Liver (tissue), 3 donors: Measurements from ENCODE around the gene IL2RA.

Experiments used
- RAD21 ChIP-seq, 2 donors: IDR thresholded peaks; 2 replicates each; pipeline ENCODE4 v1.6.1; 2016; ENCODE audit warnings: antibody characterized with exemption in 2 of 2, mild to moderate bottlenecking in 2 of 2
- TAF1 ChIP-seq: conservative IDR thresholded peaks from 2 replicates; pipeline ENCODE4 v1.6.1; 2016; ENCODE audit warnings: antibody characterized with exemption, mild to moderate bottlenecking
- TF ChIP-seq, protein P1 (sequence below): fragments of 150-350 bp; IDR thresholded peaks from 2 replicates; pipeline ENCODE4 v1.5.1; 2017; ENCODE audit warnings: improper control_type of control experiment, low read depth, low read length; ENCODE audit not compliant: missing input control
- TF ChIP-seq, protein P2 (sequence below): IDR thresholded peaks from 2 replicates; pipeline ENCODE4 v1.6.1; 2016; ENCODE audit warnings: antibody characterized with exemption
- donor health status: healthy.
- donor health status: healthy.

DNA sequence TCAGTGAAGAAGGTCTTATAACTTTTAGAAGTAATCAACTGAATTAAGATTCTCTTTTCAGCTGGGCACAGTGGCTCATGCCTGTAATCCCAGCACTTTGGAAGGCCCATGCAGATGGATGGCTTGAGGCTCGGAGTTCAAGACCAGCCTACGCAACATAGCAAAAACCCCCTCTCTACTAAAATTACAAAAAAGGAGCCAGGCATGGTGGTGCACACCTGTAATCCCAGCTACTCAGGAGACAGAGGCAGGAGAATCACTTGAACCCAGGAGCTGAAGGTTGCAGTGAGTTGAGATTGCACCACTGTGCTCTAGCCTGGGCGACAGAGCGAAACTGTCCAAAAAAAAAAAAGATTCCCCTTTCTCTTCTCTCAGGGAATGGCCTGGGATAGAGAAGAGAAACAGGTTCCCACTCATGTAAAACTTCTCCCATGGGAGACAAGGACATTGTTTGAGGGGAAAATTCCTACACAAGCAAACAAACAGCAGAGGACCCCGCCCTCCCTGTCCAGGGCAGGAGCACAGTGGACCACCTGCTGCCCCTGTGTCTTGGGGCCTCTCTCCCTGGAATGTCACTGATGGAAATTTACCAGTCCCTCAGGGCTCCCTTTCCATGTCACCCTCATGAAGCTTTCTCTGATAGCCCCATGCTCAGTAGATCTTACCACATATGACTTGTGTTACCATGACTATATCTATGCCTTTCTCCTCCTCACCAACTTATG lies 5.6 kb downstream of the IL2RA start:
- TF ChIP-seq, protein P1, sequence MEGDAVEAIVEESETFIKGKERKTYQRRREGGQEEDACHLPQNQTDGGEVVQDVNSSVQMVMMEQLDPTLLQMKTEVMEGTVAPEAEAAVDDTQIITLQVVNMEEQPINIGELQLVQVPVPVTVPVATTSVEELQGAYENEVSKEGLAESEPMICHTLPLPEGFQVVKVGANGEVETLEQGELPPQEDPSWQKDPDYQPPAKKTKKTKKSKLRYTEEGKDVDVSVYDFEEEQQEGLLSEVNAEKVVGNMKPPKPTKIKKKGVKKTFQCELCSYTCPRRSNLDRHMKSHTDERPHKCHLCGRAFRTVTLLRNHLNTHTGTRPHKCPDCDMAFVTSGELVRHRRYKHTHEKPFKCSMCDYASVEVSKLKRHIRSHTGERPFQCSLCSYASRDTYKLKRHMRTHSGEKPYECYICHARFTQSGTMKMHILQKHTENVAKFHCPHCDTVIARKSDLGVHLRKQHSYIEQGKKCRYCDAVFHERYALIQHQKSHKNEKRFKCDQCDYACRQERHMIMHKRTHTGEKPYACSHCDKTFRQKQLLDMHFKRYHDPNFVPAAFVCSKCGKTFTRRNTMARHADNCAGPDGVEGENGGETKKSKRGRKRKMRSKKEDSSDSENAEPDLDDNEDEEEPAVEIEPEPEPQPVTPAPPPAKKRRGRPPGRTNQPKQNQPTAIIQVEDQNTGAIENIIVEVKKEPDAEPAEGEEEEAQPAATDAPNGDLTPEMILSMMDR = no peak
- TF ChIP-seq TAF1 = no peak
- TF ChIP-seq, protein P2, sequence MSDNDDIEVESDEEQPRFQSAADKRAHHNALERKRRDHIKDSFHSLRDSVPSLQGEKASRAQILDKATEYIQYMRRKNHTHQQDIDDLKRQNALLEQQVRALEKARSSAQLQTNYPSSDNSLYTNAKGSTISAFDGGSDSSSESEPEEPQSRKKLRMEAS = no peak
- no peak for TF ChIP-seq RAD21 (IDR thresholded peaks at IDR 0.05)
